IMR-90 (cell line): ENCODE results near the gene KIF5C. TPM values are rescaled to one million over a fixed set of nuclear protein-coding genes. Genes with fewer than 3 reads are reported as not detected.

ENCODE experiments used
- ATAC-seq: fragments of 200-7000 bp; cut with Tn5 transposase; 2 replicates; pipeline ENCODE4 v1.9.1; 2020; ENCODE audit warnings: low read depth, mild to moderate bottlenecking, moderate library complexity
- BruUV-seq: library from RNA; stranded (reverse); fragments of 400-500 nt; replicated peaks from 2 replicates; lab custom pipeline; 2021; lab: Mats Ljungman, UMichigan
- CTCF ChIA-PET: fragments of 300-600 bp; formaldehyde crosslinking; extraction: SDS; loops from one replicate; lab custom pipeline; 2021; ENCODE audit warnings: antibody characterized with exemption; lab: Yijun Ruan, JAX
- POLR2A ChIA-PET: fragments of 300-600 bp; sonication (Branson Sonifier 250); formaldehyde crosslinking; loops from one replicate; lab custom pipeline; 2022; ENCODE audit warnings: antibody characterized with exemption; ENCODE audit not compliant: unreplicated experiment; lab: Charles Lee
- DNase-seq: peaks from one replicate; pipeline ENCODE4 v3.0.0; 2013
- H2AFZ ChIP-seq: replicated peaks from 2 replicates; pipeline ENCODE3; 2013; ENCODE audit warnings: low read length, mild to moderate bottlenecking; ENCODE audit not compliant: poor library complexity
- H2AK5ac ChIP-seq: 2 replicates; pipeline ENCODE4 v1.6.1; 2013; ENCODE audit warnings: low read depth, low read length, inconsistent platforms
- H2AK9ac ChIP-seq: replicated peaks from 2 replicates; pipeline ENCODE3; 2013; ENCODE audit warnings: mild to moderate bottlenecking, low read depth, low read length, moderate library complexity; ENCODE audit not compliant: poor library complexity
- H2BK120ac ChIP-seq: 2 replicates; pipeline ENCODE4 v1.6.1; 2013; ENCODE audit warnings: low read depth, low read length, inconsistent platforms
- H2BK15ac ChIP-seq: 3 replicates; pipeline ENCODE4 v1.6.1; 2013; ENCODE audit warnings: low read depth, low read length, inconsistent platforms
- H2BK20ac ChIP-seq: 2 replicates; pipeline ENCODE4 v1.6.1; 2013; ENCODE audit warnings: low read depth, mild to moderate bottlenecking, inconsistent platforms, low read length, moderate library complexity
- H2BK5ac ChIP-seq: 2 replicates; pipeline ENCODE4 v1.6.1; 2013; ENCODE audit warnings: mild to moderate bottlenecking, low read depth, low read length, inconsistent platforms; ENCODE audit not compliant: poor library complexity, severe bottlenecking
- H3K14ac ChIP-seq: replicated peaks from 2 replicates; pipeline ENCODE4 v1.6.1; 2013; ENCODE audit warnings: low read depth, low read length, inconsistent platforms
- H3K18ac ChIP-seq: 2 replicates; pipeline ENCODE4 v1.6.1; 2013; ENCODE audit warnings: low read depth, low read length, control low read depth
- H3K23ac ChIP-seq: 2 replicates; pipeline ENCODE4 v1.6.1; 2013; ENCODE audit warnings: low read depth, low read length, inconsistent platforms
- H3K27ac ChIP-seq: 2 replicates; pipeline ENCODE4 v1.5.1; 2013; ENCODE audit warnings: mild to moderate bottlenecking, control low read depth, low read length; ENCODE audit not compliant: insufficient read depth
- H3K27me3 ChIP-seq: 2 replicates; pipeline ENCODE4 v1.6.1; 2013; ENCODE audit warnings: low read length; ENCODE audit not compliant: control insufficient read depth, insufficient read depth
- H3K36me3 ChIP-seq: 2 replicates; pipeline ENCODE4 v1.6.1; 2013; ENCODE audit warnings: low read length, mixed read lengths; ENCODE audit not compliant: control insufficient read depth, insufficient read depth
- H3K4ac ChIP-seq: 2 replicates; pipeline ENCODE4 v1.6.1; 2013; ENCODE audit warnings: low read depth, low read length, inconsistent platforms
- H3K4me1 ChIP-seq: 2 replicates; pipeline ENCODE4 v1.6.1; 2013; ENCODE audit warnings: low read length, mixed read lengths; ENCODE audit not compliant: control insufficient read depth, insufficient read depth
- H3K4me2 ChIP-seq: 2 replicates; pipeline ENCODE4 v1.6.1; 2013; ENCODE audit warnings: low read depth, mild to moderate bottlenecking, control low read depth, low read length, moderate library complexity
- H3K4me3 ChIP-seq: 2 replicates; pipeline ENCODE4 v1.5.1; 2013; ENCODE audit warnings: low read depth, mild to moderate bottlenecking, control low read depth, low read length, moderate library complexity; ENCODE audit not compliant: insufficient read depth
- H3K56ac ChIP-seq: 2 replicates; pipeline ENCODE4 v1.6.1; 2013; ENCODE audit warnings: low read length, inconsistent platforms; ENCODE audit not compliant: insufficient read depth; ENCODE audit errors: extremely low read depth
- H3K79me1 ChIP-seq, 2 experiments: 2 replicates each; pipeline ENCODE4 v1.6.1; 2013; ENCODE audit warnings: low read length in 2 of 2, inconsistent platforms in 1 of 2, low read depth in 1 of 2
- H3K9ac ChIP-seq: 2 replicates; pipeline ENCODE4 v1.6.1; 2013; ENCODE audit warnings: low read depth, low read length, control low read depth
- H3K9me1 ChIP-seq: 2 replicates; pipeline ENCODE4 v1.6.1; 2013; ENCODE audit warnings: low read length, inconsistent platforms; ENCODE audit not compliant: insufficient read depth
- H3K9me3 ChIP-seq: 2 replicates; pipeline ENCODE4 v1.6.1; 2013; ENCODE audit warnings: low read length; ENCODE audit not compliant: control insufficient read depth, insufficient read depth
- H4K20me1 ChIP-seq: 2 replicates; pipeline ENCODE4 v1.6.1; 2013; ENCODE audit warnings: low read length, inconsistent platforms; ENCODE audit not compliant: insufficient read depth
- H4K5ac ChIP-seq: 2 replicates; pipeline ENCODE4 v1.6.1; 2013; ENCODE audit warnings: mild to moderate bottlenecking, low read depth, low read length, control low read depth
- H4K8ac ChIP-seq, 2 experiments: 2 replicates each; pipeline ENCODE4 v1.6.1; 2013; ENCODE audit warnings: low read depth in 2 of 2, low read length in 2 of 2, control low read depth in 1 of 2, inconsistent platforms in 1 of 2
- H4K91ac ChIP-seq: 2 replicates; pipeline ENCODE4 v1.6.1; 2013; ENCODE audit warnings: low read depth, low read length, inconsistent platforms; ENCODE audit not compliant: insufficient read depth
- BHLHE40 ChIP-seq: fragments of 150-350 bp; IDR thresholded peaks from 2 replicates; pipeline ENCODE4 v1.6.1; 2016; ENCODE audit warnings: mild to moderate bottlenecking, low read depth, low read length
- CEBPB ChIP-seq: IDR thresholded peaks from 2 replicates; pipeline ENCODE4 v1.6.1; 2012; ENCODE audit warnings: low read depth, low read length, improper control_type of control experiment
- ELK1 ChIP-seq: fragments of 150-350 bp; IDR thresholded peaks from 2 replicates; pipeline ENCODE4 v1.6.1; 2016; ENCODE audit warnings: low read depth, mild to moderate bottlenecking, low read length, moderate library complexity, borderline replicate concordance
- FOS ChIP-seq: fragments of 150-350 bp; IDR thresholded peaks from 2 replicates; pipeline ENCODE4 v1.6.1; 2016; ENCODE audit warnings: low read depth, low read length
- MAFK ChIP-seq: IDR thresholded peaks from 2 replicates; pipeline ENCODE4 v1.6.1; 2012; ENCODE audit warnings: low read depth, low read length, improper control_type of control experiment
- MXI1 ChIP-seq: IDR thresholded peaks from 2 replicates; pipeline ENCODE4 v1.6.1; 2012; ENCODE audit warnings: low read depth, mild to moderate bottlenecking, low read length, moderate library complexity, borderline replicate concordance
- POLR2A ChIP-seq: IDR thresholded peaks from 2 replicates; pipeline ENCODE4 v1.6.1; 2012; ENCODE audit warnings: mild to moderate bottlenecking, low read depth, low read length
- RAD21 ChIP-seq: IDR thresholded peaks from 2 replicates; pipeline ENCODE4 v1.6.1; 2012; ENCODE audit warnings: low read length, improper control_type of control experiment
- RCOR1 ChIP-seq: IDR thresholded peaks from 2 replicates; pipeline ENCODE4 v1.6.1; 2012; ENCODE audit warnings: mild to moderate bottlenecking, low read length, improper control_type of control experiment; ENCODE audit not compliant: insufficient replicate concordance
- RFX5 ChIP-seq: IDR thresholded peaks from 2 replicates; pipeline ENCODE4 v1.8.0; 2012; ENCODE audit warnings: low read depth, mild to moderate bottlenecking, low read length, moderate library complexity
- SMC3 ChIP-seq: fragments of 150-350 bp; IDR thresholded peaks from 2 replicates; pipeline ENCODE4 v1.6.1; 2016; ENCODE audit warnings: low read depth, mild to moderate bottlenecking, antibody characterized with exemption, low read length, moderate library complexity
- WGBS, 2 experiments: methylation state at CpG; one replicate each; pipeline versions ENCODE4 v1.1.5 to v1.1.7; 2013; ENCODE audit warnings: missing lambda C conversion rate in 2 of 2; ENCODE audit not compliant: insufficient read length in 1 of 2; ENCODE audit errors: extremely low coverage in 2 of 2; 5-methylcytosine and 5-hydroxymethylcytosine counted together
- dilution Hi-C: fragments of 300-500 bp; cut with HindIII; formaldehyde crosslinking; loops from one replicate; pipeline ENCODE4 v1.14.3; 2018; ENCODE audit warnings: low sequenced_read_pairs; ENCODE audit not compliant: unreplicated experiment
- in situ Hi-C: fragments of 300-500 bp; cut with MboI; formaldehyde crosslinking; loops from 3 replicates; pipeline ENCODE4 v1.14.3; 2019; ENCODE audit warnings: low sequenced_read_pairs, inconsistent platforms, mixed read lengths
- intact Hi-C: fragments of 100-400 bp; cut with micrococcal nuclease; formaldehyde crosslinking; loops from 2 replicates; pipeline ENCODE4 v1.10.0; 2022
- polyA plus RNA-seq, 3 experiments: library from polyadenylated mRNA; depleted of rRNA; stranded (reverse); fragments of >200 nt; gene quantifications; 2 replicates each; pipeline ENCODE4 v1.2.3, GENCODE V29; 2012; ENCODE audit warnings: low replicate concordance in 1 of 3
- total RNA-seq: library from RNA; depleted of rRNA; stranded (reverse); fragments of >200 nt; gene quantifications from 2 replicates; pipeline ENCODE4 v1.2.3, GENCODE V29; 2012
- TF ChIP-seq, protein P1 (sequence below): fragments of 150-350 bp; IDR thresholded peaks from 2 replicates; pipeline ENCODE4 v1.6.1; 2017; ENCODE audit warnings: mild to moderate bottlenecking, antibody characterized with exemption, low read length, low read depth

Gene KIF5C
- total and polyA plus RNA-seq, 2 of the 4 experiments (the other 2 are of a cell fraction): 0.10 to 0.18 TPM

- no peak for ATAC-seq
- TF ChIP-seq MXI1 (no peak), SMC3 (no peak), ELK1 (no peak), MAFK (no peak), FOS (no peak), RFX5 (no peak), POLR2A (no peak), CEBPB (no peak), RCOR1 (no peak), BHLHE40 (no peak), RAD21 (no peak)
- TF ChIP-seq, protein P1, sequence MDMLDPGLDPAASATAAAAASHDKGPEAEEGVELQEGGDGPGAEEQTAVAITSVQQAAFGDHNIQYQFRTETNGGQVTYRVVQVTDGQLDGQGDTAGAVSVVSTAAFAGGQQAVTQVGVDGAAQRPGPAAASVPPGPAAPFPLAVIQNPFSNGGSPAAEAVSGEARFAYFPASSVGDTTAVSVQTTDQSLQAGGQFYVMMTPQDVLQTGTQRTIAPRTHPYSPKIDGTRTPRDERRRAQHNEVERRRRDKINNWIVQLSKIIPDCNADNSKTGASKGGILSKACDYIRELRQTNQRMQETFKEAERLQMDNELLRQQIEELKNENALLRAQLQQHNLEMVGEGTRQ: no peak
Observed at GRCh38 chr2:148947299-148947698, 72.3 kb downstream of the KIF5C start.

More at GRCh38 chr2:148947299-148947698, 72.3 kb downstream of the KIF5C start:
- Histone ChIP-seq H3K27me3 (peaks cover 2% of the 10 kb centered on the region; the same call in 1 of the 2 replicates), H3K9me3 (no peaks in the 10 kb centered on the region), H2BK120ac (no peak overlapping the region), H2BK5ac (no peak overlapping the region), H3K4me1 (no peaks in the 10 kb centered on the region), H3K27ac (no peak overlapping the region), H3K14ac (no peak overlapping the region), H4K20me1 (no peaks in the 10 kb centered on the region), H2AFZ (no peak overlapping the region), H3K36me3 (no peaks in the 10 kb centered on the region), H2AK9ac (no peak overlapping the region), H3K23ac (no peak overlapping the region), H3K9me1 (no peaks in the 10 kb centered on the region), H3K4me3 (no peak overlapping the region), H2BK20ac (no peak overlapping the region), H3K56ac (no peak overlapping the region), H3K18ac (no peak overlapping the region), H4K5ac (no peak overlapping the region), H3K79me1 (no peaks in the 10 kb centered on the region), H3K9ac (no peak overlapping the region), H3K4ac (no peak overlapping the region), H4K91ac (no peak overlapping the region), H4K8ac (no peak overlapping the region), H2AK5ac (no peak overlapping the region), H2BK15ac (no peak overlapping the region), H3K4me2 (no peak overlapping the region)
- BruUV-seq: no TSS peak
- no CpG with 5 or more reads among the region's 7 CpGs for WGBS, 2 experiments
- CTCF ChIA-PET: no interaction called here
- POLR2A ChIA-PET: no interaction called here
- no peak for DNase-seq
- dilution Hi-C loops: no loop called here
- in situ Hi-C loops: no loop called here
- intact Hi-C loops: no loop called here
